ENCODE data around the gene HACD3. TPM values are rescaled to one million over a fixed set of nuclear protein-coding genes. Genes with fewer than 3 reads are reported as not detected.

The HACD3 gene
- total RNA-seq, 1 donor from 2014 or later, result 83.2 TPM

GRCh38 chr15:65599677-65600076, 69.4 kb downstream of the HACD3 start:
- Mint-ChIP-seq H3K27me3 (ENCODE audit: unreplicated experiment) (no peaks in the 10 kb centered on the region), H3K36me3 (ENCODE audit: unreplicated experiment) (peaks cover 40% of the 10 kb centered on the region), H3K4me3 (ENCODE audit: unreplicated experiment) (no peak overlapping the region), H3K27ac (ENCODE audit: unreplicated experiment) (no peak overlapping the region), H3K4me1 (ENCODE audit: unreplicated experiment) (no peaks in the 10 kb centered on the region), H3K9me3 (ENCODE audit: unreplicated experiment) (no peaks in the 10 kb centered on the region)
- no peak for TF ChIP-seq CTCF (IDR thresholded peaks at IDR 0.05)
- no peak for DNase-seq (ENCODE audit: extremely low spot score, unreplicated experiment)

- Mint-ChIP-seq H3K9me3 (ENCODE audit: unreplicated experiment) (no peaks in the 10 kb centered on the region), H3K4me1 (ENCODE audit: unreplicated experiment) (no peaks in the 10 kb centered on the region), H3K27me3 (ENCODE audit: unreplicated experiment) (no peaks in the 10 kb centered on the region), H3K36me3 (ENCODE audit: unreplicated experiment) (peaks cover 35% of the 10 kb centered on the region), H3K4me3 (ENCODE audit: unreplicated experiment) (no peak overlapping the region), H3K27ac (ENCODE audit: unreplicated experiment) (no peak overlapping the region)
- no peak for TF ChIP-seq CTCF (IDR thresholded peaks at IDR 0.05)
- DNase-seq (ENCODE audit: extremely low spot score, unreplicated experiment), result no peak
Observed at GRCh38 chr15:65603134-65603533, 72.9 kb downstream of the HACD3 start.

GRCh38 chr15:65603559-65603958, 73.3 kb downstream of the HACD3 start:
- no peak for TF ChIP-seq CTCF (IDR thresholded peaks at IDR 0.05)
- H3K36me3 Mint-ChIP-seq (ENCODE audit: unreplicated experiment), result peaks cover 31% of the 10 kb centered on the region
- no peak overlapping the region for H3K27ac Mint-ChIP-seq (ENCODE audit: unreplicated experiment)
- no peaks in the 10 kb centered on the region for H3K4me1 Mint-ChIP-seq (ENCODE audit: unreplicated experiment)
- H3K27me3 Mint-ChIP-seq (ENCODE audit: unreplicated experiment), result no peaks in the 10 kb centered on the region
- H3K4me3 Mint-ChIP-seq (ENCODE audit: unreplicated experiment), result no peak overlapping the region
- no peaks in the 10 kb centered on the region for H3K9me3 Mint-ChIP-seq (ENCODE audit: unreplicated experiment)
- DNase-seq (ENCODE audit: extremely low spot score, unreplicated experiment), result no peak

- H3K27me3 Mint-ChIP-seq (ENCODE audit: unreplicated experiment), result no peaks in the 10 kb centered on the region
- H3K36me3 Mint-ChIP-seq (ENCODE audit: unreplicated experiment), result peaks cover 3% of the 10 kb centered on the region
- TF ChIP-seq CTCF (IDR thresholded peaks at IDR 0.05), result peak; percentile 73
- peak within 1 kb of the TSS; percentile 99 for H3K27ac Mint-ChIP-seq (ENCODE audit: unreplicated experiment)
- H3K4me3 Mint-ChIP-seq (ENCODE audit: unreplicated experiment), result peak within 1 kb of the TSS; percentile 97
- no peaks in the 10 kb centered on the region for H3K9me3 Mint-ChIP-seq (ENCODE audit: unreplicated experiment)
- peaks cover 22% of the 10 kb centered on the region for H3K4me1 Mint-ChIP-seq (ENCODE audit: unreplicated experiment)
- peak; percentile 99 for DNase-seq (ENCODE audit: extremely low spot score, unreplicated experiment)
Observed at GRCh38 chr15:65610871-65611718, 80.8 kb downstream of the HACD3 start, which contains the start of gene INTS14. Gene INTS14, minus strand, starts transcription at chr15:65611131. Its CDS starts 3,751 bp downstream, at chr15:65607380.

GRCh38 chr15:65611888-65612615, 81.8 kb downstream of the HACD3 start:
- H3K4me3 Mint-ChIP-seq (ENCODE audit: unreplicated experiment), result peak overlapping the region; percentile 97
- H3K36me3 Mint-ChIP-seq (ENCODE audit: unreplicated experiment), result peaks cover 2% of the 10 kb centered on the region
- H3K27ac Mint-ChIP-seq (ENCODE audit: unreplicated experiment), result peak overlapping the region; percentile 99
- no peak for TF ChIP-seq CTCF (IDR thresholded peaks at IDR 0.05)
- no peaks in the 10 kb centered on the region for H3K27me3 Mint-ChIP-seq (ENCODE audit: unreplicated experiment)
- H3K9me3 Mint-ChIP-seq (ENCODE audit: unreplicated experiment), result no peaks in the 10 kb centered on the region
- peaks cover 22% of the 10 kb centered on the region for H3K4me1 Mint-ChIP-seq (ENCODE audit: unreplicated experiment)
- DNase-seq (ENCODE audit: extremely low spot score, unreplicated experiment), result no peak

All from osteocyte (in vitro differentiated cells).